ENCODE data around the gene PTPRT. TPM values are rescaled to one million over a fixed set of nuclear protein-coding genes. Genes with fewer than 3 reads are reported as not detected.

Gene PTPRT
- total and polyA plus RNA-seq, 2 of the 4 experiments (the other 2 are of a cell fraction), result not detected

GRCh38 chr20:43235998-43236397, 46.3 kb upstream of the PTPRT start:
- no peak overlapping the region for H3K4me2 ChIP-seq (ENCODE audit: low read depth, low read length)
- dilution Hi-C loops (cut with HindIII; ENCODE audit: low sequenced_read_pairs, unreplicated experiment), result no loop called here
- no TSS peak for BruUV-seq (replicated peaks)

More at GRCh38 chr20:43235998-43236397, 46.3 kb upstream of the PTPRT start:
- Histone ChIP-seq H4K8ac (ENCODE audit: low read depth in 2 of 2, low read length in 2 of 2) (no peak overlapping the region), H3K9ac (ENCODE audit: low read depth, low read length) (no peak overlapping the region), H3K4ac (ENCODE audit: low read depth, low read length) (no peak overlapping the region), H3K36me3 (ENCODE audit: control insufficient read depth, insufficient read depth, low read length) (no peaks in the 10 kb centered on the region), H3K79me1 (ENCODE audit: low read depth in 1 of 2, low read length in 2 of 2) (no peaks in the 10 kb centered on the region), H3K4me3 (ENCODE audit: insufficient read depth, low read depth, low read length) (no peak overlapping the region), H2BK120ac (ENCODE audit: low read depth, low read length) (no peak overlapping the region), H3K27ac (ENCODE audit: insufficient read depth, low read length) (no peak overlapping the region), H4K20me1 (ENCODE audit: insufficient read depth, low read length) (no peaks in the 10 kb centered on the region), H4K5ac (ENCODE audit: low read depth, low read length) (no peak overlapping the region), H2AFZ (replicated peaks; ENCODE audit: low read length, poor library complexity) (no peak overlapping the region), H3K4me1 (ENCODE audit: control insufficient read depth, insufficient read depth, low read length) (no peaks in the 10 kb centered on the region), H3K14ac (replicated peaks; ENCODE audit: low read depth, low read length) (no peak overlapping the region), H3K9me3 (ENCODE audit: control insufficient read depth, insufficient read depth, low read length) (0 out of 2 replicates have a peak, but pooled peaks cover 4% of the 10 kb centered on the region), H3K9me1 (ENCODE audit: insufficient read depth, low read length) (no peaks in the 10 kb centered on the region), H3K18ac (ENCODE audit: low read depth, low read length) (no peak overlapping the region), H3K56ac (ENCODE audit: extremely low read depth, insufficient read depth, low read length) (no peak overlapping the region), H2BK5ac (ENCODE audit: low read depth, low read length, poor library complexity, severe bottlenecking) (no peak overlapping the region), H2AK9ac (replicated peaks; ENCODE audit: low read depth, low read length, poor library complexity) (no peak overlapping the region), H2BK15ac (ENCODE audit: low read depth, low read length) (no peak overlapping the region), H3K23ac (ENCODE audit: low read depth, low read length) (no peak overlapping the region), H4K91ac (ENCODE audit: insufficient read depth, low read depth, low read length) (no peak overlapping the region), H2BK20ac (ENCODE audit: low read depth, low read length) (no peak overlapping the region), H2AK5ac (ENCODE audit: low read depth, low read length) (no peak overlapping the region), H3K27me3 (ENCODE audit: control insufficient read depth, insufficient read depth, low read length) (no peaks in the 10 kb centered on the region)
- ATAC-seq (ENCODE audit: low read depth) (no peak), DNase-seq (no peak)
- no CpG with 5 or more reads among the region's 2 CpGs for WGBS, 2 experiments (ENCODE audit: extremely low coverage in 2 of 2, insufficient read length in 1 of 2)
- in situ Hi-C loops (cut with MboI; ENCODE audit: low sequenced_read_pairs) (no loop called here), intact Hi-C loops (cut with micrococcal nuclease) (no loop called here)
- POLR2A ChIA-PET (ENCODE audit: unreplicated experiment), result no interaction called here
- CTCF ChIA-PET, result no interaction called here
- TF ChIP-seq, protein P1, sequence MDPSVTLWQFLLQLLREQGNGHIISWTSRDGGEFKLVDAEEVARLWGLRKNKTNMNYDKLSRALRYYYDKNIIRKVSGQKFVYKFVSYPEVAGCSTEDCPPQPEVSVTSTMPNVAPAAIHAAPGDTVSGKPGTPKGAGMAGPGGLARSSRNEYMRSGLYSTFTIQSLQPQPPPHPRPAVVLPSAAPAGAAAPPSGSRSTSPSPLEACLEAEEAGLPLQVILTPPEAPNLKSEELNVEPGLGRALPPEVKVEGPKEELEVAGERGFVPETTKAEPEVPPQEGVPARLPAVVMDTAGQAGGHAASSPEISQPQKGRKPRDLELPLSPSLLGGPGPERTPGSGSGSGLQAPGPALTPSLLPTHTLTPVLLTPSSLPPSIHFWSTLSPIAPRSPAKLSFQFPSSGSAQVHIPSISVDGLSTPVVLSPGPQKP (IDR thresholded peaks at IDR 0.05; ENCODE audit: borderline replicate concordance, low read depth, low read length), result no peak
- TF ChIP-seq MAFK (IDR thresholded peaks at IDR 0.05; ENCODE audit: low read depth, low read length), result peak; percentile 86

Measured in IMR-90 (cell line).